Ovary (tissue), 3 donors: ENCODE measurements around the gene IWS1.

Experiments
- POLR2A ChIP-seq: fragments of 450-650 bp; IDR thresholded peaks from one replicate; pipeline ENCODE4 v1.6.1; 2017; ENCODE audit warnings: antibody characterized with exemption, mild to moderate bottlenecking, moderate library complexity
- TF ChIP-seq, protein P1 (sequence below), 3 donors: fragments of 450-650 bp in 2 of 3; fragments of 200-600 bp in 1 of 3; IDR thresholded peaks; one replicate each; pipeline versions ENCODE4 v1.5.1 to v1.8.0; 2016 to 2022; ENCODE audit warnings: antibody characterized with exemption in 3 of 3, mild to moderate bottlenecking in 1 of 3
- donor health status: DM: no; HTN: no; CAD: no.

DNA sequence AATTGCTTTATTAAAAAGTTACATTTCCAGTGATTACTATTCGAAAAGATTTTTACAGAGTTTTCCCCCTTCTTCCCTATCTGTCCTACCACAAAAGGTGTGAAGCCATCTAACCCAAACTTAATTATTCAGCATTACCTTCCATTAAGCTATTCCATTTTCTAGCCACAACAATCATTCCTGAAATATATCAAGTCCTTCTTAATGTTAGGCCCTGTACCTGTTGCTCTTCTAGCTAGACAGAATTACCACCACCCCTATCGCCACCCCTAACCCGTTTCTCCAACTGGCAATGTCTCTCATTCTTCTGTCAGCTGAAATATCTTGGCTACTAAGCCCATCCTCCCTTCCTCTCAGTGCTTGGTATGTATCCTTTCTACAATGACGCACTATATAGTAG is 13.9 kb downstream of the IWS1 start:
- no peak for TF ChIP-seq POLR2A
- TF ChIP-seq, protein P1, sequence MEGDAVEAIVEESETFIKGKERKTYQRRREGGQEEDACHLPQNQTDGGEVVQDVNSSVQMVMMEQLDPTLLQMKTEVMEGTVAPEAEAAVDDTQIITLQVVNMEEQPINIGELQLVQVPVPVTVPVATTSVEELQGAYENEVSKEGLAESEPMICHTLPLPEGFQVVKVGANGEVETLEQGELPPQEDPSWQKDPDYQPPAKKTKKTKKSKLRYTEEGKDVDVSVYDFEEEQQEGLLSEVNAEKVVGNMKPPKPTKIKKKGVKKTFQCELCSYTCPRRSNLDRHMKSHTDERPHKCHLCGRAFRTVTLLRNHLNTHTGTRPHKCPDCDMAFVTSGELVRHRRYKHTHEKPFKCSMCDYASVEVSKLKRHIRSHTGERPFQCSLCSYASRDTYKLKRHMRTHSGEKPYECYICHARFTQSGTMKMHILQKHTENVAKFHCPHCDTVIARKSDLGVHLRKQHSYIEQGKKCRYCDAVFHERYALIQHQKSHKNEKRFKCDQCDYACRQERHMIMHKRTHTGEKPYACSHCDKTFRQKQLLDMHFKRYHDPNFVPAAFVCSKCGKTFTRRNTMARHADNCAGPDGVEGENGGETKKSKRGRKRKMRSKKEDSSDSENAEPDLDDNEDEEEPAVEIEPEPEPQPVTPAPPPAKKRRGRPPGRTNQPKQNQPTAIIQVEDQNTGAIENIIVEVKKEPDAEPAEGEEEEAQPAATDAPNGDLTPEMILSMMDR (IDR thresholded peaks at IDR 0.05), result no peak
